SK-N-SH (cell line): ENCODE measurements around the gene FRMD1. TPM values are rescaled to one million over a fixed set of nuclear protein-coding genes. Genes with fewer than 3 reads are reported as not detected.

Experiments used
- CTCF ChIA-PET: fragments of 300-600, 350-600 bp; formaldehyde crosslinking; extraction: SDS; loops from one replicate; lab custom pipeline; 2021; lab: Yijun Ruan, JAX
- POLR2A ChIA-PET: fragments of 350-600 bp; sonication (Branson Sonifier 250); formaldehyde crosslinking; extraction: SDS; loops from one replicate; lab custom pipeline; 2020; ENCODE audit warnings: antibody characterized with exemption, inconsistent platforms; lab: Yijun Ruan, JAX
- DNase-seq: peaks from one replicate; pipeline ENCODE4 v3.0.0; 2012
- H2AFZ ChIP-seq: fragments of 200-600 bp; sonication (generic); 2 replicates; pipeline ENCODE4 v1.8.1; 2016; ENCODE audit warnings: antibody characterized with exemption, mild to moderate bottlenecking, low read depth
- H3F3A ChIP-seq: fragments of 200-600 bp; sonication (generic); replicated peaks from 2 replicates; pipeline ENCODE3; 2016; ENCODE audit warnings: antibody characterized with exemption, mild to moderate bottlenecking; ENCODE audit not compliant: insufficient read depth
- H3K27ac ChIP-seq, 2 experiments: fragments of 200-500 bp in 1 of 2; fragments of 200-600 bp in 1 of 2; sonication (Bioruptor generic) in 1 of 2; sonication (generic), shearing (Covaris generic) in 1 of 2; 2 replicates each; pipeline versions ENCODE4 v1.5.1 to v1.6.1; 2014 to 2016; ENCODE audit warnings: low read depth in 2 of 2, inconsistent platforms in 1 of 2, low read length in 1 of 2, mild to moderate bottlenecking in 1 of 2, mixed read lengths in 1 of 2
- H3K27me3 ChIP-seq: fragments of 200-600 bp; sonication (generic), shearing (Covaris generic); 2 replicates; pipeline ENCODE4 v1.6.1; 2016; ENCODE audit warnings: mixed run types; ENCODE audit not compliant: insufficient read depth
- H3K36me3 ChIP-seq, 2 experiments: fragments of 200-500 bp in 1 of 2; fragments of 200-600 bp in 1 of 2; sonication (Bioruptor generic) in 1 of 2; sonication (generic) in 1 of 2; replicated peaks in 1 of 2; 2 replicates each; pipeline versions ENCODE3 to v1.5.1; 2014 to 2016; ENCODE audit warnings: low read length in 1 of 2, mild to moderate bottlenecking in 1 of 2; ENCODE audit not compliant: insufficient read depth in 2 of 2, control insufficient read depth in 1 of 2
- H3K4me1 ChIP-seq, 2 experiments: fragments of 200-500 bp in 1 of 2; fragments of 200-600 bp in 1 of 2; sonication (Bioruptor generic) in 1 of 2; sonication (generic), shearing (Covaris generic) in 1 of 2; 2 replicates each; pipeline versions ENCODE4 v1.5.1 to v1.6.1; 2014 to 2016; ENCODE audit warnings: low read depth in 1 of 2, low read length in 1 of 2, mixed run types in 1 of 2; ENCODE audit not compliant: insufficient read depth in 2 of 2, control insufficient read depth in 1 of 2
- H3K4me2 ChIP-seq: fragments of 200-600 bp; sonication (generic), shearing (Covaris generic); 2 replicates; pipeline ENCODE4 v1.6.1; 2017; ENCODE audit warnings: mixed run types
- H3K4me3 ChIP-seq, 2 experiments: fragments of 200-500 bp in 1 of 2; fragments of 200-600 bp in 1 of 2; sonication (Bioruptor generic) in 1 of 2; sonication (generic), shearing (Covaris generic) in 1 of 2; 2 replicates each; pipeline versions ENCODE4 v1.5.1 to v1.8.1; 2014 to 2016; ENCODE audit warnings: low read depth in 2 of 2, inconsistent platforms in 1 of 2, low read length in 1 of 2, mild to moderate bottlenecking in 1 of 2, mixed read lengths in 1 of 2, moderate library complexity in 1 of 2
- H3K79me2 ChIP-seq: fragments of 200-600 bp; sonication (generic); 2 replicates; pipeline ENCODE4 v1.8.1; 2017; ENCODE audit warnings: mild to moderate bottlenecking; ENCODE audit not compliant: insufficient read depth
- H3K9ac ChIP-seq: fragments of 200-600 bp; sonication (generic); 2 replicates; pipeline ENCODE4 v1.6.1; 2017; ENCODE audit warnings: mixed run types
- H3K9me2 ChIP-seq: fragments of 200-600 bp; sonication (generic); 2 replicates; pipeline ENCODE4 v1.6.1; 2017; ENCODE audit warnings: mixed run types
- H3K9me3 ChIP-seq: fragments of 200-600 bp; sonication (generic); 2 replicates; pipeline ENCODE4 v1.6.1; 2017; ENCODE audit warnings: mixed run types, mild to moderate bottlenecking, moderate library complexity
- H4K20me1 ChIP-seq: fragments of 200-600 bp; sonication (generic); 2 replicates; pipeline ENCODE4 v1.6.1; 2017; ENCODE audit warnings: mild to moderate bottlenecking, mixed run types; ENCODE audit not compliant: insufficient read depth
- ELF1 ChIP-seq: IDR thresholded peaks from 2 replicates; pipeline ENCODE4 v1.4.0; 2012
- EP300 ChIP-seq, 2 experiments: IDR thresholded peaks; 2 replicates each; pipeline versions ENCODE4 v1.4.0 to v1.6.1; 2012; ENCODE audit warnings: borderline replicate concordance in 1 of 2, low read depth in 1 of 2, low read length in 1 of 2
- FOSL2 ChIP-seq: IDR thresholded peaks from 2 replicates; pipeline ENCODE4 v1.4.0; 2012; ENCODE audit warnings: low read depth, mild to moderate bottlenecking, moderate library complexity, borderline replicate concordance
- FOXJ3 ChIP-seq: sonication (generic); formaldehyde crosslinking; IDR thresholded peaks from 2 replicates; pipeline ENCODE4 v1.5.1; 2020; ENCODE audit warnings: mild to moderate bottlenecking, missing genetic modification reagents
- FOXM1 ChIP-seq: IDR thresholded peaks from 2 replicates; pipeline ENCODE4 v1.4.0; 2012; ENCODE audit warnings: low read depth, mild to moderate bottlenecking
- GABPA ChIP-seq: IDR thresholded peaks from 2 replicates; pipeline ENCODE4 v1.4.0; 2012; ENCODE audit warnings: low read depth, mild to moderate bottlenecking
- GATA2 ChIP-seq: sonication (generic); formaldehyde crosslinking; IDR thresholded peaks from 2 replicates; pipeline ENCODE4 v1.5.0; 2020; ENCODE audit warnings: mild to moderate bottlenecking, missing genetic modification reagents
- MEF2A ChIP-seq: IDR thresholded peaks from 2 replicates; pipeline ENCODE4 v1.4.0; 2012; ENCODE audit warnings: low read depth, borderline replicate concordance
- NFIC ChIP-seq: IDR thresholded peaks from 2 replicates; pipeline ENCODE4 v1.4.0; 2012; ENCODE audit warnings: borderline replicate concordance
- NRF1 ChIP-seq: IDR thresholded peaks from 2 replicates; pipeline ENCODE4 v1.6.1; 2012; ENCODE audit warnings: low read depth, mild to moderate bottlenecking, low read length
- POLR2AphosphoS5 ChIP-seq: IDR thresholded peaks from 2 replicates; pipeline ENCODE4 v1.6.1; 2012; ENCODE audit warnings: low read depth, low read length
- RFX5 ChIP-seq: IDR thresholded peaks from 2 replicates; pipeline ENCODE4 v1.6.1; 2012; ENCODE audit warnings: mild to moderate bottlenecking, improper control_type of control experiment, low read length
- RXRA ChIP-seq: IDR thresholded peaks from 2 replicates; pipeline ENCODE4 v1.4.0; 2012; ENCODE audit warnings: low read depth, mild to moderate bottlenecking, borderline replicate concordance
- TAF1 ChIP-seq: IDR thresholded peaks from 2 replicates; pipeline ENCODE4 v1.6.1; 2012; ENCODE audit warnings: low read depth, mild to moderate bottlenecking, low read length, moderate library complexity, borderline replicate concordance
- TCF12 ChIP-seq: IDR thresholded peaks from 2 replicates; pipeline ENCODE4 v1.4.0; 2012
- TEAD4 ChIP-seq: IDR thresholded peaks from 2 replicates; pipeline ENCODE4 v1.4.0; 2012; ENCODE audit warnings: mild to moderate bottlenecking, borderline replicate concordance; ENCODE audit not compliant: insufficient read depth
- WGBS: methylation state at CpG from one replicate; pipeline ENCODE4 v1.1.6; 2017; ENCODE audit warnings: low lambda C conversion rate; 5-methylcytosine and 5-hydroxymethylcytosine counted together
- polyA plus RNA-seq, 3 experiments: library from polyadenylated mRNA; depleted of rRNA; stranded (reverse); fragments of >200 nt; gene quantifications; 2 replicates each; pipeline ENCODE4 v1.2.3, GENCODE V29; 2012
- TF ChIP-seq, protein P1 (sequence below): IDR thresholded peaks from 2 replicates; pipeline ENCODE4 v1.4.0; 2012; ENCODE audit warnings: low read depth, borderline replicate concordance
- TF ChIP-seq, protein P2 (sequence below): IDR thresholded peaks from 2 replicates; pipeline ENCODE4 v1.4.0; 2012; ENCODE audit warnings: low read depth, borderline replicate concordance
- TF ChIP-seq, protein P3 (sequence below): IDR thresholded peaks from 2 replicates; pipeline ENCODE4 v1.6.1; 2012; ENCODE audit warnings: mild to moderate bottlenecking, low read depth, low read length, moderate library complexity

Gene FRMD1
- polyA plus RNA-seq, 1 of the 3 experiments (the other 2 are of a cell fraction) = not detected

DNA sequence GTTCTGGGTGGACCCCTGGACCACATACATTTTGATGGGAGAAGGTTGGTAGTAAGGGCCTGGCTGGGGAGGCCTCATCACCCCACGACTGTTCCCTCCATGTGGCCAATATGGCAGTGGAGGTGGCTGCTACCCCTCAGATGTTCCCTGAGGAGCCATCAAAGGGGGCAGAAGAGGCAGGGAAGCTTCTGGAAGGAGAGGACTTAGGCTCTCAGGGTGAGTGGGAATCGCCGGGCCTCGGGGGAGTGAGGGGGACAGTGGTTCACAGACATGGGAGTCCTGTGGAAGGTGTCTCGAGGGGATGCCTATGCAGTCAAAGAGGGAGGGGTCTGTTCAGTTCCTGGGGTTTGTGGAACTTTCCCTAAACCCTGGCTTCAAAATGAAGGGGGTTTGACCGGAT lies 32.9 kb upstream of the FRMD1 start:
- 51% methylated on average over 6 of the region's 6 CpGs for WGBS
- Histone ChIP-seq H3F3A (no peaks in the 10 kb centered on the region), H3K4me1 (peaks cover 0 to 5% of the 10 kb centered on the region in 2 experiments; a peak in 2 of 4 replicates), H3K27ac (no peak overlapping the region), H3K4me3 (no peak overlapping the region), H2AFZ (no peak overlapping the region), H3K79me2 (no peaks in the 10 kb centered on the region), H3K36me3 (no peaks in the 10 kb centered on the region), H3K9me2 (no peaks in the 10 kb centered on the region), H3K4me2 (no peak overlapping the region), H3K9me3 (0 out of 2 replicates have a peak, but pooled peaks cover 5% of the 10 kb centered on the region), H4K20me1 (no peaks in the 10 kb centered on the region), H3K27me3 (no peaks in the 10 kb centered on the region), H3K9ac (no peak overlapping the region)
- ChIA-PET POLR2A (no interaction called here), CTCF (interaction anchor here (0.9 kb wide), 1 partner anchor 52 kb away, joined by 3 read pairs; no protein-coding TSS in a partner anchor)
- DNase-seq = no peak
- no peak for TF ChIP-seq RFX5
- TF ChIP-seq TAF1 = no peak
- TF ChIP-seq, protein P1, sequence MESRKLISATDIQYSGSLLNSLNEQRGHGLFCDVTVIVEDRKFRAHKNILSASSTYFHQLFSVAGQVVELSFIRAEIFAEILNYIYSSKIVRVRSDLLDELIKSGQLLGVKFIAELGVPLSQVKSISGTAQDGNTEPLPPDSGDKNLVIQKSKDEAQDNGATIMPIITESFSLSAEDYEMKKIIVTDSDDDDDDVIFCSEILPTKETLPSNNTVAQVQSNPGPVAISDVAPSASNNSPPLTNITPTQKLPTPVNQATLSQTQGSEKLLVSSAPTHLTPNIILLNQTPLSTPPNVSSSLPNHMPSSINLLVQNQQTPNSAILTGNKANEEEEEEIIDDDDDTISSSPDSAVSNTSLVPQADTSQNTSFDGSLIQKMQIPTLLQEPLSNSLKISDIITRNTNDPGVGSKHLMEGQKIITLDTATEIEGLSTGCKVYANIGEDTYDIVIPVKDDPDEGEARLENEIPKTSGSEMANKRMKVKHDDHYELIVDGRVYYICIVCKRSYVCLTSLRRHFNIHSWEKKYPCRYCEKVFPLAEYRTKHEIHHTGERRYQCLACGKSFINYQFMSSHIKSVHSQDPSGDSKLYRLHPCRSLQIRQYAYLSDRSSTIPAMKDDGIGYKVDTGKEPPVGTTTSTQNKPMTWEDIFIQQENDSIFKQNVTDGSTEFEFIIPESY = no peak
- TF ChIP-seq EP300 (IDR thresholded peaks at IDR 0.05; ENCODE audit: borderline replicate concordance in 1 of 2, low read depth in 1 of 2, low read length in 1 of 2) = no peak
- no peak for TF ChIP-seq GATA2 (CRISPR knock-in tag)
- no peak for TF ChIP-seq ELF1
- no peak for TF ChIP-seq POLR2AphosphoS5
- no peak for TF ChIP-seq TEAD4
- TF ChIP-seq, protein P2, sequence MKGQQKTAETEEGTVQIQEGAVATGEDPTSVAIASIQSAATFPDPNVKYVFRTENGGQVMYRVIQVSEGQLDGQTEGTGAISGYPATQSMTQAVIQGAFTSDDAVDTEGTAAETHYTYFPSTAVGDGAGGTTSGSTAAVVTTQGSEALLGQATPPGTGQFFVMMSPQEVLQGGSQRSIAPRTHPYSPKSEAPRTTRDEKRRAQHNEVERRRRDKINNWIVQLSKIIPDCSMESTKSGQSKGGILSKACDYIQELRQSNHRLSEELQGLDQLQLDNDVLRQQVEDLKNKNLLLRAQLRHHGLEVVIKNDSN = no peak
- TF ChIP-seq FOXJ3 = no peak
- TF ChIP-seq RXRA = no peak
- TF ChIP-seq GABPA = no peak
- TF ChIP-seq MEF2A = no peak
- TF ChIP-seq FOSL2 = no peak
- no peak for TF ChIP-seq TCF12
- no peak for TF ChIP-seq NFIC

DNA sequence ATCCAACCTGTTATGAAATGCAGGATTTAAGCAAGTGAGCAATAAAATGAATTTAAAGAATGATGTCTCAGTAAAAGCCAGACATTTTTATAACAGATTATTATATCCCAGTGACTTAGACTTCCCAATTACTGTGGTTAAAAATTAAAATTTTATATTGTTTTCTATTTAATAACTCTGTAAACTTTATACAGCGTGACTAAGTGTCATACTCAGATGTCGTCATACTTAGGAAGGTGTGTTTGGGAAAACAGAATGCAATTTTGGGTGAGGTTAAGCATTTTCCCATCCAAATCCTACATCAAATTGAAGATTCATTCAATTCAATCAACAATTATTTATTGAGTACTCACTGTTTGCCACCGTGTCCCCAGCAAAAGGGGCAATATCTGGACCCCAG lies 31.4 kb upstream of the FRMD1 start:
- H3K4me2 ChIP-seq = no peak overlapping the region
- H2AFZ ChIP-seq = no peak overlapping the region
- no peak overlapping the region for H3K4me3 ChIP-seq
- H3K79me2 ChIP-seq = no peaks in the 10 kb centered on the region
- DNase-seq = no peak
- no peak overlapping the region for H3K27ac ChIP-seq
- H3K9me2 ChIP-seq = no peaks in the 10 kb centered on the region
- H3K9ac ChIP-seq = no peak overlapping the region
- 10% methylated on average over 3 of the region's 3 CpGs for whole genome bisulfite sequencing
- H3K36me3 ChIP-seq = no peaks in the 10 kb centered on the region
- H3K4me1 ChIP-seq = peaks cover 0 to 13% of the 10 kb centered on the region in 2 experiments; a peak in 2 of 4 replicates
- CTCF ChIA-PET = interaction anchor here (1.1 to 1.9 kb wide), 3 partner anchors 8 to 246 kb away, joined by 3 to 10 read pairs (median 4); no protein-coding TSS in a partner anchor
- no peaks in the 10 kb centered on the region for H4K20me1 ChIP-seq
- H3K9me3 ChIP-seq = 0 out of 2 replicates have a peak, but pooled peaks cover 5% of the 10 kb centered on the region
- no peaks in the 10 kb centered on the region for H3K27me3 ChIP-seq
- TF ChIP-seq FOXM1 (no peak), TCF12 (no peak), NRF1 (no peak)
- TF ChIP-seq, protein P3, sequence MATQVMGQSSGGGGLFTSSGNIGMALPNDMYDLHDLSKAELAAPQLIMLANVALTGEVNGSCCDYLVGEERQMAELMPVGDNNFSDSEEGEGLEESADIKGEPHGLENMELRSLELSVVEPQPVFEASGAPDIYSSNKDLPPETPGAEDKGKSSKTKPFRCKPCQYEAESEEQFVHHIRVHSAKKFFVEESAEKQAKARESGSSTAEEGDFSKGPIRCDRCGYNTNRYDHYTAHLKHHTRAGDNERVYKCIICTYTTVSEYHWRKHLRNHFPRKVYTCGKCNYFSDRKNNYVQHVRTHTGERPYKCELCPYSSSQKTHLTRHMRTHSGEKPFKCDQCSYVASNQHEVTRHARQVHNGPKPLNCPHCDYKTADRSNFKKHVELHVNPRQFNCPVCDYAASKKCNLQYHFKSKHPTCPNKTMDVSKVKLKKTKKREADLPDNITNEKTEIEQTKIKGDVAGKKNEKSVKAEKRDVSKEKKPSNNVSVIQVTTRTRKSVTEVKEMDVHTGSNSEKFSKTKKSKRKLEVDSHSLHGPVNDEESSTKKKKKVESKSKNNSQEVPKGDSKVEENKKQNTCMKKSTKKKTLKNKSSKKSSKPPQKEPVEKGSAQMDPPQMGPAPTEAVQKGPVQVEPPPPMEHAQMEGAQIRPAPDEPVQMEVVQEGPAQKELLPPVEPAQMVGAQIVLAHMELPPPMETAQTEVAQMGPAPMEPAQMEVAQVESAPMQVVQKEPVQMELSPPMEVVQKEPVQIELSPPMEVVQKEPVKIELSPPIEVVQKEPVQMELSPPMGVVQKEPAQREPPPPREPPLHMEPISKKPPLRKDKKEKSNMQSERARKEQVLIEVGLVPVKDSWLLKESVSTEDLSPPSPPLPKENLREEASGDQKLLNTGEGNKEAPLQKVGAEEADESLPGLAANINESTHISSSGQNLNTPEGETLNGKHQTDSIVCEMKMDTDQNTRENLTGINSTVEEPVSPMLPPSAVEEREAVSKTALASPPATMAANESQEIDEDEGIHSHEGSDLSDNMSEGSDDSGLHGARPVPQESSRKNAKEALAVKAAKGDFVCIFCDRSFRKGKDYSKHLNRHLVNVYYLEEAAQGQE = no peak
- POLR2A ChIA-PET = no interaction called here
- no peaks in the 10 kb centered on the region for H3F3A ChIP-seq
